Measurements from ENCODE around the gene KRTAP1-5. TPM values are rescaled to one million over a fixed set of nuclear protein-coding genes. Genes with fewer than 3 reads are reported as not detected.
A peak's percentile ranks its signal among the peaks of the same experiment; 100 is the strongest.
"Not testable (repeated sequence)": the region's sequence is repeated elsewhere in the genome, so short reads cannot be mapped to it uniquely, and the experiment has no call there.

KRTAP1-5 gene
- polyA plus RNA-seq, 1 of the 3 experiments (the other 2 are of a cell fraction) = not detected

GRCh38 chr17:41040783-41041571, 14.0 kb upstream of the KRTAP1-5 start, which contains the start of gene KRTAP1-1:
Gene KRTAP1-1, minus strand, starts transcription at chr17:41041450. Its CDS starts 53 bp downstream, at chr17:41041397.
- peak; percentile 26; the same call in 1 of the 2 replicates for TF ChIP-seq CTCF (IDR thresholded peaks at IDR 0.05)
- H4K20me1 ChIP-seq (ENCODE audit: insufficient read depth); H3K9me2 ChIP-seq; H3F3A ChIP-seq (replicated peaks; ENCODE audit: insufficient read depth); H3K79me2 ChIP-seq (ENCODE audit: insufficient read depth); H3K27me3 ChIP-seq (ENCODE audit: insufficient read depth); H3K9ac ChIP-seq; H2AFZ ChIP-seq (ENCODE audit: low read depth); H3K9me3 ChIP-seq; DNase-seq; H3K4me2 ChIP-seq; H3K4me3 ChIP-seq (ENCODE audit: low read depth in 2 of 2, low read length in 1 of 2); H3K4me1 ChIP-seq (ENCODE audit: control insufficient read depth in 1 of 2, insufficient read depth in 2 of 2, low read depth in 1 of 2, low read length in 1 of 2); H3K36me3 ChIP-seq (replicated peaks in 1 of 2; ENCODE audit: control insufficient read depth in 1 of 2, insufficient read depth in 2 of 2, low read length in 1 of 2); H3K27ac ChIP-seq (ENCODE audit: low read depth in 2 of 2, low read length in 1 of 2); POLR2A ChIA-PET: not testable (repeated sequence)
- WGBS (ENCODE audit: low lambda C conversion rate) = 15% methylated on average over 11 of the region's 14 CpGs
- CTCF ChIA-PET = interaction anchor here (0.6 to 1.2 kb wide), 2 partner anchors 52 to 508 kb away, joined by 3 read pairs; no protein-coding TSS in a partner anchor

GRCh38 chr17:41037853-41038350, 10.9 kb upstream of the KRTAP1-5 start:
- H3K36me3 ChIP-seq (replicated peaks in 1 of 2; ENCODE audit: control insufficient read depth in 1 of 2, insufficient read depth in 2 of 2, low read length in 1 of 2) = no peaks in the 10 kb centered on the region
- H3K9me2 ChIP-seq = no peaks in the 10 kb centered on the region
- H3K4me2 ChIP-seq = no peak overlapping the region
- WGBS (ENCODE audit: low lambda C conversion rate) = 10% methylated on average over 2 of the region's 2 CpGs
- no peaks in the 10 kb centered on the region for H3K9me3 ChIP-seq
- no peaks in the 10 kb centered on the region for H3K4me1 ChIP-seq (ENCODE audit: control insufficient read depth in 1 of 2, insufficient read depth in 2 of 2, low read depth in 1 of 2, low read length in 1 of 2)
- peaks cover 11% of the 10 kb centered on the region; the same call in 1 of the 2 replicates for H3K27me3 ChIP-seq (ENCODE audit: insufficient read depth)
- H2AFZ ChIP-seq (ENCODE audit: low read depth) = no peak overlapping the region
- no peak overlapping the region for H3K27ac ChIP-seq (ENCODE audit: low read depth in 2 of 2, low read length in 1 of 2)
- CTCF ChIA-PET = interaction anchor here (0.8 kb wide), 1 partner anchor 609 kb away, joined by 4 read pairs; no protein-coding TSS in a partner anchor
- no peak overlapping the region for H3K9ac ChIP-seq
- no peak overlapping the region for H3K4me3 ChIP-seq (ENCODE audit: low read depth in 2 of 2, low read length in 1 of 2)
- no peaks in the 10 kb centered on the region for H4K20me1 ChIP-seq (ENCODE audit: insufficient read depth)
- no peaks in the 10 kb centered on the region for H3K79me2 ChIP-seq (ENCODE audit: insufficient read depth)
- H3F3A ChIP-seq (replicated peaks; ENCODE audit: insufficient read depth) = no peaks in the 10 kb centered on the region
- POLR2A ChIA-PET = no interaction called here
- no peak for DNase-seq
- TF ChIP-seq PBX3 (IDR thresholded peaks at IDR 0.05) = no peak
- TF ChIP-seq EP300 (IDR thresholded peaks at IDR 0.05; ENCODE audit: borderline replicate concordance in 1 of 2, low read depth in 1 of 2, low read length in 1 of 2) = no peak

- CTCF ChIA-PET; H4K20me1 ChIP-seq (ENCODE audit: insufficient read depth); H3F3A ChIP-seq (replicated peaks; ENCODE audit: insufficient read depth); H3K27ac ChIP-seq (ENCODE audit: low read depth in 2 of 2, low read length in 1 of 2); H3K9ac ChIP-seq; H3K9me3 ChIP-seq; H2AFZ ChIP-seq (ENCODE audit: low read depth); H3K4me2 ChIP-seq; DNase-seq; POLR2A ChIA-PET; H3K4me1 ChIP-seq (ENCODE audit: control insufficient read depth in 1 of 2, insufficient read depth in 2 of 2, low read depth in 1 of 2, low read length in 1 of 2); H3K36me3 ChIP-seq (replicated peaks in 1 of 2; ENCODE audit: control insufficient read depth in 1 of 2, insufficient read depth in 2 of 2, low read length in 1 of 2); H3K79me2 ChIP-seq (ENCODE audit: insufficient read depth); H3K9me2 ChIP-seq; H3K4me3 ChIP-seq (ENCODE audit: low read depth in 2 of 2, low read length in 1 of 2): not testable (repeated sequence)
- WGBS (ENCODE audit: low lambda C conversion rate) = 31% methylated on average over 5 of the region's 10 CpGs
- H3K27me3 ChIP-seq (ENCODE audit: insufficient read depth) = peaks cover 22% of the 10 kb centered on the region
Observed at GRCh38 chr17:41034346-41034935, 7.4 kb upstream of the KRTAP1-5 start, which contains the start of gene KRTAP1-3. Gene KRTAP1-3, minus strand, starts transcription at chr17:41034874. Its CDS starts 53 bp downstream, at chr17:41034821.

All from SK-N-SH (cell line).